Spleen (tissue), 11 donors: ENCODE data around the gene C16orf54. TPM values are rescaled to one million over a fixed set of nuclear protein-coding genes. Genes with fewer than 3 reads are reported as not detected.
"Not testable (repeated sequence)": the region's sequence is repeated elsewhere in the genome, so short reads cannot be mapped to it uniquely, and the experiment has no call there.

Source experiments
- DNase-seq: peaks from one replicate; pipeline ENCODE4 v3.0.0-alpha.2; 2020
- H3K27ac ChIP-seq, 8 donors: fragments of 200-600 bp; sonication (generic) in 7 of 8; 1 replicate in 4 of 8; 2 replicates in 4 of 8; pipeline versions ENCODE4 v1.5.0 to v1.8.0; 2016 to 2021; ENCODE audit warnings: inconsistent platforms in 4 of 8, mild to moderate bottlenecking in 4 of 8, moderate library complexity in 1 of 8
- H3K27me3 ChIP-seq, 7 donors: fragments of 200-600 bp; sonication (generic) in 6 of 7; replicated peaks in 1 of 7; 1 replicate in 4 of 7; 2 replicates in 3 of 7; pipeline versions ENCODE4 v1.5.0 to v1.8.0; 2016 to 2021; ENCODE audit warnings: inconsistent platforms in 3 of 7, mild to moderate bottlenecking in 1 of 7
- H3K36me3 ChIP-seq, 6 donors: fragments of 200-600 bp; sonication (generic) in 5 of 6; 1 replicate in 4 of 6; 2 replicates in 2 of 6; pipeline versions ENCODE4 v1.5.0 to v1.8.0; 2016 to 2021; ENCODE audit warnings: inconsistent platforms in 2 of 6
- H3K4me1 ChIP-seq, 6 donors: fragments of 200-600 bp; sonication (generic) in 5 of 6; 1 replicate in 3 of 6; 2 replicates in 3 of 6; pipeline versions ENCODE4 v1.5.0 to v1.8.0; 2016 to 2021; ENCODE audit warnings: inconsistent platforms in 3 of 6
- H3K4me3 ChIP-seq, 8 donors: fragments of 200-600 bp; sonication (generic) in 7 of 8; 1 replicate in 4 of 8; 2 replicates in 4 of 8; pipeline versions ENCODE4 v1.5.0 to v1.8.0; 2016 to 2021; ENCODE audit warnings: inconsistent platforms in 4 of 8, mild to moderate bottlenecking in 4 of 8, moderate library complexity in 2 of 8
- H3K9me3 ChIP-seq, 8 donors: fragments of 200-600 bp; sonication (generic) in 7 of 8; 1 replicate in 4 of 8; 2 replicates in 4 of 8; pipeline versions ENCODE4 v1.5.0 to v1.8.0; 2016 to 2021; ENCODE audit warnings: inconsistent platforms in 4 of 8
- POLR2A ChIP-seq, 3 donors: fragments of 450-650 bp; IDR thresholded peaks; one replicate each; pipeline ENCODE4 v1.5.1; 2017; ENCODE audit warnings: antibody characterized with exemption in 3 of 3, mild to moderate bottlenecking in 1 of 3
- POLR2AphosphoS5 ChIP-seq, 3 donors: sonication (generic); formaldehyde crosslinking; IDR thresholded peaks; one replicate each; pipeline ENCODE4 v1.5.1; 2017; ENCODE audit warnings: antibody characterized with exemption in 3 of 3
- WGBS, 5 donors: extraction: QIAGEN DNeasy Blood & Tissue Kit in 3 of 5; methylation state at CpG; one replicate each; pipeline versions ENCODE4 v1.1.5 to v1.1.7; 2013 to 2018; 5-methylcytosine and 5-hydroxymethylcytosine counted together
- intact Hi-C: fragments of 100-400 bp; cut with DNase I; formaldehyde crosslinking; loops from one replicate; pipeline ENCODE4 v1.15.0; 2023; ENCODE audit warnings: low total_unique reads
- polyA plus RNA-seq, 3 donors: library from polyadenylated mRNA; stranded (reverse); fragments of 200-250 nt; gene quantifications; one replicate each; pipeline ENCODE4 v1.2.1, GENCODE V29; 2013
- total RNA-seq, 7 donors: library from RNA; depleted of rRNA in 3 of 7; stranded (reverse); fragments of >200 nt in 3 of 7; fragmentation: NEBNext Ultra II Directional in 4 of 7; extraction: Animal tissue kit (Norgen Biotek cat#: 25700) in 4 of 7; gene quantifications; one replicate each; pipeline versions ENCODE4 v1.1.0 to v1.2.1, GENCODE V29; 2016 to 2021
- TF ChIP-seq, protein P1 (sequence below), 11 experiments: fragments of 200-600 bp in 7 of 11; fragments of 450-650 bp in 4 of 11; sonication (generic) in 4 of 11; IDR thresholded peaks in 8 of 11; conservative IDR thresholded peaks in 3 of 11; 1 replicate in 7 of 11; 2 replicates in 4 of 11; pipeline versions ENCODE4 v1.4.0 to v1.8.0; 2016 to 2021; ENCODE audit warnings: antibody characterized with exemption in 11 of 11, inconsistent platforms in 4 of 11, mild to moderate bottlenecking in 1 of 11
- donor health status: healthy with polysubstance abuse.
- donor health status: DM: no; HTN: no; CAD: no; lungs with moderate emphysema.
- donor health status: DM: no; HTN: no; CAD: no.
- donor health status: Bipolar disorder and iron deficiency.
- donor health status: healthy.
- donor health status: DM: no; HTN: no; CAD: no.
- donor health status: DM: yes; HTN: yes; CAD: no.

C16orf54 gene
- total and polyA plus RNA-seq, 10 donors, result 15.6 to 46.0 (median 35.0) TPM

DNA sequence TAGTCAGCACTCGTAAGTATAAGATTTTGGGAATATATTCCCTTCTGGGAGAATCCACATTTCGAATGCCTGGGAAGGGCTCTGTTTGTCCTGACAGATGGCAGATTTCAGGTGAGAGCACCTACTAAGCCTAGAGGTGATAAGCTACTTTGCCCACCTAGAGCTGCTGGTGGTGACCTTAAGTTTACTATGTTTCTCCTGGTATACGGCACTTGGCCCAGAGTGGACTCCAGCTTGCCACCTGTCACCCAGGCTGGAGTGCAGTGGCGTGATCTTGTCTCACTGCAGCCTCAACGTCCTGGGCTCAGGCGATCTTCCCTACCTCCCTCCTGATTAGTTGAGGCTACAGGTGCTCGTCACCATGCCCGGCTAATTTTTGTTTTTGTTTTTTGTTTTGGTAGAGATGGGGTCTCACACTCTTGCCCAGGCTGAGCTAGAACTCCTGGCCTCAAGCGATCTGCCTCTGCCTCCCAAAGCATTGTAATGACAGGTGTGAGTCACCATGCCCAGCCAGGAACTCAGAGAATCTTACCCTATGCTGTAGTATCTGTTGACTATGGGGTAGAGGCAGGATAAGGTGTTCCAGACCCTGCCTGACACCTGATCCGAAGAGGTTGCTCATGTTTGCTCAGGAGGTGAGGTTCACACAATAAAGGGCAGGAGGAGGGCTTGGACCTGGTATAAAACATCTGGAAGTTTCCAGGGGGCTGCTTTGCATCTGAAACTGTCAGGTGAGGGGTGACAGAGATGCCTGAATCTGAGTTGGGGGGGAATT, 32.0 kb upstream of the C16orf54 start, which contains the start of gene ZG16:
Gene ZG16 (plus strand): TSS at position 681 of the 775 bp plus-strand sequence. CDS start 1,011 bp downstream, outside the sequence.
- no peak for TF ChIP-seq POLR2A (IDR thresholded peaks at IDR 0.05)
- Histone ChIP-seq H3K9me3 (no peaks in the 10 kb centered on the region), H3K4me1 (no peaks in the 10 kb centered on the region), H3K27ac (no peak within 1 kb of the TSS), H3K27me3 (no peaks in the 10 kb centered on the region), H3K36me3 (no peaks in the 10 kb centered on the region), H3K4me3 (no peak within 1 kb of the TSS)
- WGBS, 5 donors, result 78 to 89% (median 82%) methylated on average over 9 to 10 of the region's 10 CpGs
- no peak for DNase-seq
- intact Hi-C loops, result no loop called here

DNA sequence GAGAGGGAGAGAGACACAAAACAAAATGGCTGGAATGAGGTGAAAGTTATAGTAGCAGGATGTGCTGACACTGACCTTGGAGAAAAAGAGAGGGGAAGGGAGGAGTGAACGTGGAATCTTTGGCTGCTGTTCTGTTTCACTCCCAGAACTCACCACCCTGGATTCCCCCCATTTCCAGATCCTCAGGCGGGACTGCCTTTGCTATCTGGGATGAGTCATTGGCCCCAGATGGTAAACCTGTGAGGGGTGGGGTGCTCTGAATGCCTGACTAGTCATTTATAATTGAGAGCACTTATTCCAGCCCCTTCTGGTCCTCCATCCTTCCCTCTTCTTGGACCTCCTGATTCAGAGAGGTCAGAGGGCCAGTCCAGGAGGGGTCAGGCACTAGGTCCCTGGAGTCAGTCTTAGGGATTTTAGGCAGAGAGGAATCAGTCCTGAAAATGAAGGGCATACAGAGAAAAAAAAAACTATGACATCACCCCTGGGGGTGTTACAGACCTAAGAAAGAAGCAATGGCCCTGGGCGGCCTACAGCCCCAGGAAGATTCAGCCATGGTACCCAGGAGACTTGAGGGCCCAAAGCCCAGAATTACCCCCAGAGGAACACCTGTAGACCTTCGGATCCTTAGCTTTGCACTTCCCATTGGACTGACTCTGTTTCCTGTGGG, 30.1 kb upstream of the C16orf54 start:
- Histone ChIP-seq H3K27me3 (no peaks in the 10 kb centered on the region), H3K27ac (no peak overlapping the region), H3K9me3 (no peaks in the 10 kb centered on the region), H3K4me1 (peaks cover 0 to 11% (median 0%) of the 10 kb centered on the region in 6 donors), H3K4me3 (no peak overlapping the region), H3K36me3 (no peaks in the 10 kb centered on the region)
- no peak for DNase-seq
- intact Hi-C loops, result no loop called here
- TF ChIP-seq POLR2AphosphoS5 (IDR thresholded peaks at IDR 0.05), result no peak
- TF ChIP-seq, protein P1, sequence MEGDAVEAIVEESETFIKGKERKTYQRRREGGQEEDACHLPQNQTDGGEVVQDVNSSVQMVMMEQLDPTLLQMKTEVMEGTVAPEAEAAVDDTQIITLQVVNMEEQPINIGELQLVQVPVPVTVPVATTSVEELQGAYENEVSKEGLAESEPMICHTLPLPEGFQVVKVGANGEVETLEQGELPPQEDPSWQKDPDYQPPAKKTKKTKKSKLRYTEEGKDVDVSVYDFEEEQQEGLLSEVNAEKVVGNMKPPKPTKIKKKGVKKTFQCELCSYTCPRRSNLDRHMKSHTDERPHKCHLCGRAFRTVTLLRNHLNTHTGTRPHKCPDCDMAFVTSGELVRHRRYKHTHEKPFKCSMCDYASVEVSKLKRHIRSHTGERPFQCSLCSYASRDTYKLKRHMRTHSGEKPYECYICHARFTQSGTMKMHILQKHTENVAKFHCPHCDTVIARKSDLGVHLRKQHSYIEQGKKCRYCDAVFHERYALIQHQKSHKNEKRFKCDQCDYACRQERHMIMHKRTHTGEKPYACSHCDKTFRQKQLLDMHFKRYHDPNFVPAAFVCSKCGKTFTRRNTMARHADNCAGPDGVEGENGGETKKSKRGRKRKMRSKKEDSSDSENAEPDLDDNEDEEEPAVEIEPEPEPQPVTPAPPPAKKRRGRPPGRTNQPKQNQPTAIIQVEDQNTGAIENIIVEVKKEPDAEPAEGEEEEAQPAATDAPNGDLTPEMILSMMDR (IDR thresholded peaks at IDR 0.05 in 8 of 11, conservative IDR thresholded peaks at IDR 0.05 in 3 of 11), result no peak
- no peak for TF ChIP-seq POLR2A (IDR thresholded peaks at IDR 0.05)
- WGBS, 5 donors, result 64 to 80% (median 76%) methylated on average over 4 of the region's 4 CpGs

- Histone ChIP-seq H3K4me3 (no peak overlapping the region), H3K9me3 (no peaks in the 10 kb centered on the region), H3K36me3 (no peaks in the 10 kb centered on the region), H3K27ac (no peak overlapping the region), H3K27me3 (no peaks in the 10 kb centered on the region), H3K4me1 (peaks cover 0 to 16% (median 0%) of the 10 kb centered on the region in 6 donors)
- intact Hi-C loops, result no loop called here
- TF ChIP-seq, protein P1 (IDR thresholded peaks at IDR 0.05 in 8 of 11, conservative IDR thresholded peaks at IDR 0.05 in 3 of 11), result no peak
- no peak for TF ChIP-seq POLR2AphosphoS5 (IDR thresholded peaks at IDR 0.05)
- TF ChIP-seq POLR2A (IDR thresholded peaks at IDR 0.05), result no peak
- 78 to 94% (median 87%) methylated on average over 5 of the region's 5 CpGs for WGBS, 5 donors
- DNase-seq, result no peak
Measured at GRCh38 chr16:29774730-29775129, 28.9 kb upstream of the C16orf54 start.

DNA sequence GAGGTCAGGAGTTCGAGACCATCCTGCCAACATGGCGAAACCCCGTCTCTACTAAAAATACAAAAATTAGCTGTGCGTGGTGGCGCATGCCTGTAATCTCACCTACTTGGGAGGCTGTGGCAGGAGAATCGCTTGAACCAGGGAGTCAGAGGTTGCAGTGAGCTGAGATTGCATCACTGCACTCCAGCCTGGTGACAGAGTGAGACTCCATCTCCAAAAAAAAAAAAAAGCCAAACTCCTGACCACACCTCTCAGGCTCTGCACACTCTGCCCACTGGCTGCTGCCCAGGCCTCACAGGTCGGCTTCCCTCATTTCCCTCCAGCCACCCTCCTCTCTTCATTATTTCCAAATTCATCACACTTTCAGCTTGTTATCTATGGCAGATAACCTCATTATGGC, 26.5 kb upstream of the C16orf54 start:
- not testable (repeated sequence) for DNase-seq
- 80 to 94% (median 88%) methylated on average over 7 of the region's 7 CpGs for WGBS, 5 donors

More for the DNA sequence above, 26.5 kb upstream of the C16orf54 start:
- H3K27ac ChIP-seq, H3K27me3 ChIP-seq, H3K9me3 ChIP-seq, intact Hi-C loops, H3K36me3 ChIP-seq, H3K4me3 ChIP-seq: not testable (repeated sequence)
- H3K4me1 ChIP-seq, result peaks cover 0 to 16% (median 0%) of the 10 kb centered on the region in 6 donors
